Fibroblast of mammary gland (primary cell): ENCODE data around the gene CCDC124.

ENCODE experiments used
- DNase-seq: peaks from one replicate; pipeline ENCODE4 v3.0.0-alpha.2; 2010; ENCODE audit warnings: low read depth
- H3K4me3 ChIP-seq: 2 replicates; pipeline ENCODE4 v1.5.1; 2011; ENCODE audit warnings: low read depth, mild to moderate bottlenecking, low read length, moderate library complexity; ENCODE audit not compliant: control insufficient read depth
- TF ChIP-seq, protein P1 (sequence below): conservative IDR thresholded peaks from 2 replicates; pipeline ENCODE4 v1.5.1; 2011; ENCODE audit warnings: low read depth, low read length, inconsistent platforms; ENCODE audit not compliant: control insufficient read depth, insufficient read depth

Gene CCDC124

DNA sequence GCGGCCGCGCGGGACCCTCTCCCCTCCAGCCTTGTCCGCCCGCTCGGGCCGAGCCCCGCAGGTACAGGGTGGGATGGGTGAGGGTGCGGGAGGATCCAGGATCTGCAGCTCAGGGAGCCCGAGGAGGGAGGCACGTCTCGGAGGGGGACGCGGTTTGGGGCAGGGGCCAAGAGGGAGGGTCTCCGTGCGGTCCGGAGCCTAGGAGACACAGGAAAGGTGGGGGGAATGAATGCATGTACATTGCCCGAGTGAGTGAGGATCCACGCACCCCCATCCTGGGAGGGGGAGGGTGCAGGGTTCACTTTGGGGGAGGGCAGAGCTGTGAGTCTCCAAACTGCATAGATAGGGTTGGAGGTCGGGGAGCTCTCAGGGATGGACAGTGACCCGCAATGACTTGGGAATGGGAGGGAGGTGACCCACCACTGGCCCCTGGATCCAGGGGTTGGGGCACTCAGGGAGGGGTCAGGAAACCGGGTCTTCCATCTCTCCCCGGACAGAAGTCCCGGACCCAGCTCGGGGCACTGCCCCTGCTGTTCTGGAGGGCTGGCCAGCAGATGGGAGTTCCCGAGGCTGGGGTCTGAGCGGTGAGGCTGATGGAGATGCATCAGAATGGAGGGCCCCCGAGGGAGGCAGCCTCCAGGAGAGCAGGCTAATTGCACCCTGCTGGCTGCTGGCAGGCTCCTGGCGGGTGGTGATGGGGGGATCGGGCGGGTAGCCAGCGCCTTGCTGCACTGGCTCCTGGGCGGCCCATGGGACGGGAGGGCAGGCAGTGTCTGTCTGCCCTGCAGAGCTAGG is 34.6 kb downstream of the CCDC124 start:
- no peak overlapping the region for H3K4me3 ChIP-seq
- TF ChIP-seq, protein P1, sequence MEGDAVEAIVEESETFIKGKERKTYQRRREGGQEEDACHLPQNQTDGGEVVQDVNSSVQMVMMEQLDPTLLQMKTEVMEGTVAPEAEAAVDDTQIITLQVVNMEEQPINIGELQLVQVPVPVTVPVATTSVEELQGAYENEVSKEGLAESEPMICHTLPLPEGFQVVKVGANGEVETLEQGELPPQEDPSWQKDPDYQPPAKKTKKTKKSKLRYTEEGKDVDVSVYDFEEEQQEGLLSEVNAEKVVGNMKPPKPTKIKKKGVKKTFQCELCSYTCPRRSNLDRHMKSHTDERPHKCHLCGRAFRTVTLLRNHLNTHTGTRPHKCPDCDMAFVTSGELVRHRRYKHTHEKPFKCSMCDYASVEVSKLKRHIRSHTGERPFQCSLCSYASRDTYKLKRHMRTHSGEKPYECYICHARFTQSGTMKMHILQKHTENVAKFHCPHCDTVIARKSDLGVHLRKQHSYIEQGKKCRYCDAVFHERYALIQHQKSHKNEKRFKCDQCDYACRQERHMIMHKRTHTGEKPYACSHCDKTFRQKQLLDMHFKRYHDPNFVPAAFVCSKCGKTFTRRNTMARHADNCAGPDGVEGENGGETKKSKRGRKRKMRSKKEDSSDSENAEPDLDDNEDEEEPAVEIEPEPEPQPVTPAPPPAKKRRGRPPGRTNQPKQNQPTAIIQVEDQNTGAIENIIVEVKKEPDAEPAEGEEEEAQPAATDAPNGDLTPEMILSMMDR: no peak
- no peak for DNase-seq

GRCh38 chr19:17968362-17968761 is 35.5 kb downstream of the CCDC124 start:
- H3K4me3 ChIP-seq: no peak overlapping the region
- TF ChIP-seq, protein P1: no peak

GRCh38 chr19:17969096-17969792 is 36.4 kb downstream of the CCDC124 start:
- TF ChIP-seq, protein P1: no peak
- no peak for DNase-seq
- H3K4me3 ChIP-seq: no peak overlapping the region

More at GRCh38 chr19:17968362-17968761, 35.5 kb downstream of the CCDC124 start:
- DNase-seq: no peak

GRCh38 chr19:17972230-17972629 is 39.4 kb downstream of the CCDC124 start:
- no peak for DNase-seq
- H3K4me3 ChIP-seq: no peak overlapping the region
- TF ChIP-seq, protein P1: no peak

DNA sequence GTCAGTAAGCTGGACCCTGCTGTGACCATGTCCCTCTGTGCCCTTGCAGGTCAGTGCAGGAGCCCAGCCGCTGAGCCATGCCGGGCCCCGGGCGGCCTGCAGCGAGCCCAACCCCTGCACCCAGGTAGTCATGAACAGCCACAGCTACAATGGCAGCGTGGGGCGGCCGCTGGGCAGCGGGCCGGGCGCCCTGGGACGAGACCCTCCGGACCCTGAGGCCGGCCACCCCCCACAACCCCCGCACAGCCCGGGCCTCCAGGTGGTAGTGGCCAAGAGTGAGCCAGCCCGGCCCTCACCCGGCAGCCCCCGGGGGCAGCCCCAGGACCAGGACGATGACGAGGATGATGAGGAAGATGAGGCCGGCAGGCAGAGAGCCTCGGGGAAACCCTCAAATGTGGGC is 40.9 kb downstream of the CCDC124 start:
- DNase-seq: no peak
- H3K4me3 ChIP-seq: no peak overlapping the region
- TF ChIP-seq, protein P1: no peak

- no peak for DNase-seq
- H3K4me3 ChIP-seq: no peak overlapping the region
- TF ChIP-seq, protein P1: no peak
Observed at GRCh38 chr19:17974551-17974950, 41.7 kb downstream of the CCDC124 start.
